HUDEP-2 (cell line): ENCODE data around the gene C2CD5.

Source experiments
- DNase-seq, 76 experiments: peaks; one replicate each; lab custom pipeline; 2025; ENCODE audit not compliant: unreplicated experiment in 76 of 76; lab: John Stamatoyannopoulos, UW

The C2CD5 gene

DNA sequence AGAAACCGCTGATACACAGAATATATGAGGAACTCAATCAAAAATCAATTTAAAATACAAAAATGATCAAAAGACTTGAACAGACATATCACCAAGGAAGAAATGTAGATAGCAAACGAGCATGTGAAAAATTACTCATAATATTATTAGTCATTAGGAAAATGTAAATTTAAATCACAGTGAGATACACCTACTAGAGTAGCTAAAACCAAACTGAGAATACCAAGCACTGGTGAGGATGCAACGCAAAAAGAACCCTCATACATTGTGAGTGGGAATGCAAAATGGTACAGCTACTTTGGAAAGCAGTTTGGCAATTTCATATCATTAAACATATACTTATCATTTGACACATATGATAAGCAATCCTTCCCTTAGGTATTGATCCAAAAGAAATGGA, 108.8 kb downstream of the C2CD5 start:
- no peak for DNase-seq

GRCh38 chr12:22431693-22432251, 112.6 kb downstream of the C2CD5 start:
- no peak for DNase-seq

- no peak for DNase-seq
These were observed 127.5 kb downstream of the C2CD5 start for GRCh38 chr12:22416801-22417200.

DNA sequence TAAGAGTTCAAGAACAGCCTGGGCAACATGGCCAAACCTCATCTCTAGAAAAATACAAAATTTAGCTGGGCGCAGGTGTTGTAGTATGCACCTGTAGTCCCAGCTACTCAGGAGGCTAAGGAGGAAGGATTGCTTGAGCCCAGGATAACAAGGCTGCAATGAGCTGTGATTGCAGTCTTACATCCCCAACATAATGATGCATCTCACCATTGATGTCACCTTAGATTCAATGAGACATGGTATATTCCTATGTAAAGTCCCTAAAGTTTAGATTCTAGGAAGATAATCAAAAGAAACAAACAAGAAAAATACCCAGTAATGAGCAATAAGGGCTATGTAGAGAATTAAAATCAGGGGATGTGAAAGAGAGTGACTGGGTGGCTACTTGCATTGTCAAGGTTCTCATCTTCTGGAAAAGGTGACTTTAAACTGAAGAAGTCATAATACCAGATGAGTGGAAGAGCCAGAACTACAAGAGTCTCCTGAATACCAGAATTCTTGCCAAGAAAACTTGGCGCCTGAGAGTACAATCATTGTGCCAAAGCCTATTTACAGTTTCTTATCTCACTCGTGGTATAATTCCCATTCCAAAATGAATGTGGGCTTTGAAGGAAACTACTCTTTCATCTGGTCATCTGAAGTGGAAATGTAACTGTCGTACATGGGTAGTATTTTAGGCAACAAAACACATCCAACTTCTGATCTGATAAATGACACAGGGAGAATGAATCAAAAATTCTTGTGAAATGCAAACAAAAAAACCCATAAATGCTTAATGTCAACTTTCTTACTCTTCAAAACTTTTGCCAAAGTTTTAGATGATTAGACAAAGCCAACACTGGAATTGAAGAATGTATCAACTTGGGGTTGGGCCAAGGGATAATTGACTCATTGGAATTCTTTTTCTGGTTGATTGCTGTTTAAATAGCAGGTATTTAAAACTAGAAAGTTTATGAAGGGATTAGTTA, 128.7 kb downstream of the C2CD5 start:
- DNase-seq, result no peak

DNA sequence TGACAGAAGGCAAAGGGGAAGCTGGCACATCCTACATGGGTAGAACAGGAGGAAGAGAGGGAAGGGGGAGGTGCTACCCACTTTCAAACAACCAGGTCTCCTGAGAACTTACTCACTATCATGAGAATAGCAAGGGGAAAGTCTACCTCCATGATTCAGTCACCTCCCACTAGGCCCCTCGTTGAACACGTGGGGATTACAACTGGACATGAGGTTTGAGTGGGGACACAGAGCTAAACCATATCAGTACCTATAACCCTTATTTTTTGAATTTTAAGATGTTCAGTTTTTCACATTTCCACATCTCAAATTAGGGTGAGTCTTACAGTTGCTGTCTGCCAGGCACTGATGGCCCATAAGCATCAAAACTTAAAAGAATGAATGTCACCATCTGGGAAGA, 129.6 kb downstream of the C2CD5 start:
- DNase-seq, result no peak

DNA sequence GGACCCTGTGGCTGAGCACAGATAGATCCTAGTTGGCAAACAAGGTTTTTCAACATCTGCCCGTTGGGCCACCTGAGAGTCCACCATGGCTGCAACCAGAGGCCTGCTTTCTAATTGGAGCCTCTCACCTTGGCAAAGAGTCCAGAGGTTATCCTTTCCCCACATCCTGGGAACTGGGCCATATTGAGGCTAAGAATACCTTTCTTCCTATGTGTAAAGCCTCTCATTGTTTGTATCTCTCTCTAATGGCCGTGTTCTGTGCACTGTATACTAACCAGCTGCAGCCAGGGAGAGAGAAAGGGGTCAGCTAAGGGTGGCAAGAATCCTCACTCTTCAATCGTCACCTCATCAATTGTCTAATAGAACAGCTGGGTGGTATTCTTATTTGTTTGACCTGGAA, 130.8 kb downstream of the C2CD5 start:
- no peak for DNase-seq

- no peak for DNase-seq
These were observed 131.8 kb downstream of the C2CD5 start for GRCh38 chr12:22412581-22412980.

- DNase-seq, result no peak
These were observed 133.9 kb downstream of the C2CD5 start for GRCh38 chr12:22410486-22410885.

GRCh38 chr12:22409377-22410164, 134.8 kb downstream of the C2CD5 start:
- DNase-seq, result no peak

GRCh38 chr12:22408610-22409376, 135.5 kb downstream of the C2CD5 start:
- DNase-seq, result no peak

GRCh38 chr12:22407397-22407796, 136.9 kb downstream of the C2CD5 start:
- no peak for DNase-seq

GRCh38 chr12:22406627-22407026, 137.7 kb downstream of the C2CD5 start:
- no peak for DNase-seq

DNA sequence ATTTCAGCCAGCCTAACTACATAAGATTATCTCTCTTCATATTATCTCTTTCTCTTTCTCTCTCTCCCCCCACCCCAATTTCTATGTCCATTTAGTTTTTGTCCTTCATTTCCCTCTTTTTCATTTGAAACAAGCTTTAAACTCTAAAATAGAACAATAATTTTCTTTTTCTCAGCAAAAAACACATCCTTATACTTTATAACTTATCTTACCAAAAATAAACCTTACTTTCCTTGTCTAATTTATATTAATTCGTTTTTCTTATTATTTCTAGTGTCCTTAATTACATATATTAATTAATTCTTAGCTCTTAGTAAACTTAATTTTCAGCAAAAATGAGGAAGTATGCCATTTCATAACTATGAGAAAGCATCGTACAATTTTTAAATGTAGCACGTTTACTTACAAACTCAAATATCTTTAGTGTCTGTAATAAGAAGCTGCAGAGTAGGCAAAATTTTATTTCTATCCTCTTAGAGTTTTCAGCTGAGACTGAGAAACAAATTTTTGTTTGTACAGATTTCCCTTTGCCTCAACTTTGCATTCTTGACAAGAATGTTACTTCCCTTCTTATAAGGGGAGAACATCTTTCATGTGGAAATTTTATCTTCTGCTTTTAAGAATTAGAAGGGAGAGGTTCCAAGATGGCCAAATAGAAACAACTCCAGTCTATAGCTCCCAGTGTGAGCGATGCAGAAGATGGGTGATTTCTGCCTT, 144.7 kb downstream of the C2CD5 start:
- no peak for DNase-seq
